NCI-H1048 (cell line): ENCODE results near the gene VAV2.

Experiments used
- DNase-seq: peaks from one replicate; lab custom pipeline; 2025; lab: John Stamatoyannopoulos, UW

Gene VAV2

DNA sequence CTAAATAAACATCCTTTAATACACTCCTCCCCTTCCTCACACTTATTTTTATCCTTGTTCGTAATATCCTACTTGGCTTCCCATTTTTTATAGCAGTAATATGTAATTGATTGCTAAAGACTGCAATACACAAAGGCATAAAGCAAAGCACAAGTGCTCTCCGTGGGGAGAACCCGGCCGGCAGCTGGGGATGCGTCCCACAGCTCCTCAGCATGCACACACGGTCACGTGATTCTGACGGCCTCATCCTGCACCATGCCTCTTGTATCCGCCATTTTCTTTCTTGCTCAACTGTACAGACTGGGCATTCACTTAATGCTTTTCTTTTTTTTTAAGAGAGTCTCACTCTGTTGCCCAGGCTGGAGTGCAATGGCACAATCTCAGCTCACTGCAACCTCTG lies 36.0 kb upstream of the VAV2 start:
- DNase-seq: no peak

- no peak for DNase-seq
Measured at GRCh38 chr9:134027561-134027960, 35.4 kb upstream of the VAV2 start.

DNA sequence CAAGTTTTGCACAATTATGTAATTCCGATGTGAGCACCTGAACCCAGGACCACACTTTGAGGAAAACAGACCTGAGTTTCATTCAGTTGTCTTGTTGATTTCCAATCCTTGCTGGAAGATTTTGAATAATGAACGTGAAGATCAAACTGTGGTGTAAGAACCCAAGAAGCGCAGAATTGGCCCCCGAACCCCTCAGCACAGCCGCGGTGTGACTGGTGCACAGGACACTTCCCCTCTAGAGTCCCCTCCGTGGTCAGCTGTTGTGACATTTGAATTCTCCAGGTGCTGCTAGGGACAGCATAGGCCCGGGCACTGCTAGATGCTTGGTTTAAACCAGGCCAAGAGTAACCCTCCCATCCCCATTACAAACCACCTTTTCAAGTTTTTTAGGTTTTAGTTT lies 34.9 kb upstream of the VAV2 start:
- DNase-seq: no peak

DNA sequence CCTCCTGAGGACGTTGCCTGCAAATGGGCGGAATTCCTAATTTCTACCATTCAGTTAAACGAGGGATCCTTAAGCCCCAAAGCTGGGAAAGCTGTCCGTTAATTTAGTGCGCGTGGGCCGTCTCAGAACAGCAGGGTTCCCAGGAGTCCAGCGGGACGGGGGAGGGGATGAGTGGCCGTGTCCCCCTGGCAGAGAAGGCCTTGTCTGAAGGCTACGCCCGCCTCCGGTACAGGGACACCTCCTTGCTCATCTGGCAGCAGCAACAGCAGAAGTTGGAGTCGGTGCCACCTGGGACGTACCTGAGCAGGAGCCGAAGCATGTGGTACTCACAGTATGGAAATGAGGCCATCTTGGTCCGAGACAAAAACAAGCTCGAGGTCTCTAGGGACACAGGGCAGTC lies 34.5 kb upstream of the VAV2 start:
- DNase-seq: no peak

- no peak for DNase-seq
Measured at GRCh38 chr9:134025606-134026541, 33.8 kb upstream of the VAV2 start.

- DNase-seq: peak; percentile 85
Measured at GRCh38 chr9:134024828-134025605, 32.9 kb upstream of the VAV2 start, which contains the start of gene BRD3OS. Gene BRD3OS (plus strand): TSS chr9:134025481. CDS start chr9:134026748, 1,267 bp downstream.

DNA sequence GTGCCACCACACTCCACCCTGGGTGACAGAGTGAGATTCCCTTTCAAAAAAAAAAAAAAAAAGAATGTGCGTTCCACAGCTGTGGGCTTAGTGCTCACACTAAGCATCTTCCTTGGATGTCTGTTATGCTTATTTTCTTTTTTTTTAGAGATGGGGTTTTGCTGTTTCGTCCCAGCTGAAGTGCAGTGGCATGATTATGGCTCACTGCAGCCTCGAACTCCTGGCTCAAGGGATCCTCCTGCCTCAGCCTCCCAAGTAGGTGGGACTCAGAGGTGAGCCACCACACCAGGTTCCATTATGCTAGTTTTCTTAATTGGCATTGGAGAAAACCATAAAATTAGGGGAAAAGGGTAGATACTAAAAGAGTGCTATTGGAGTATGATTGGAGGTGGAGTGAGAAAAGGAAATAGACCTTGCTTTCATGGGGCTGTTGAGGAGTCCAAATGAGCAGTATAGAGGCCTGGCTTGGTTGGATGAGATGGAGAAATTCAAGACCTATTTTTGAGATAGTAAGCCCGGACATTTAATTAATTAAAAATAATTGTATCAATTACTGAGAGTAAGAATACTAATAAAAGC lies 32.2 kb upstream of the VAV2 start:
- no peak for DNase-seq

DNA sequence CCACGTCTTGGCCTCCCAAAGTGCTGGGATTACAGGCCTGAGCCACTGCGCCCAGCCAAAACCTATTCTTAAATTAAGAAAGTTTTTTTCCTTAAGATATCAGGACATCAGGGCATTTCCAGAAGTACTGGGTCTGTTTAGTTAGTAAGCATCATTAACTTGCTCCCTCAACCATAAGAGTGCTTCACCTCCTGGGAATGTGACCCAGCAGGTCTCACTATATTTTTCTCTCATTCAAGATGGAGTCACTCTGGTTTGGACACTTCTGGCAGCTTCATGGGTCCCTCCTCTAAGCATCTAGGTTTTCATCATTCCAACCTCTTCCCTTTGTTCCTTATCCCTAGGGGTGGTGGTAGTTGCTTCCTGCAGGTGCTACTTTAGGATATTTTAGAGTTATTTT lies 22.8 kb upstream of the VAV2 start:
- DNase-seq: no peak

DNA sequence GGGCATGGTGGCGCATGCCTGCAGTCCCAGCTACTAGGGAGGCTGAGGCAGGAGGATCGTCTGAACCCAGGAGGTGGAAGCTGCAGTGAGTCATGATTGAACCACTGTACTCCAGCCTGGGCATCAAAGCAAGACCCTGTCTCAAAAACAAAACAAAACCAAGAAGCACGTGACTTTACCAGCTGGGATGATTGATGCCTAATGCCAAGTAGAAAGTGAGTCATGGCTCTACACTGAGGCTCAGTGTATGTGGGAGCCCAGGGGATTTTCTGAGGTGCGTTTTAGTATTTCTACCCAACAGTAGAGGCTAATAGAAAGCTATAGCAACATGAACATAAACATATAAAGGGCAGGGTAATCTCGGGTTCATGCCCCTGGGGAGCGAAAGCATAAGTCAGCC lies 19.3 kb upstream of the VAV2 start:
- DNase-seq: no peak

GRCh38 chr9:134010310-134011173 lies 18.4 kb upstream of the VAV2 start:
- DNase-seq: no peak

DNA sequence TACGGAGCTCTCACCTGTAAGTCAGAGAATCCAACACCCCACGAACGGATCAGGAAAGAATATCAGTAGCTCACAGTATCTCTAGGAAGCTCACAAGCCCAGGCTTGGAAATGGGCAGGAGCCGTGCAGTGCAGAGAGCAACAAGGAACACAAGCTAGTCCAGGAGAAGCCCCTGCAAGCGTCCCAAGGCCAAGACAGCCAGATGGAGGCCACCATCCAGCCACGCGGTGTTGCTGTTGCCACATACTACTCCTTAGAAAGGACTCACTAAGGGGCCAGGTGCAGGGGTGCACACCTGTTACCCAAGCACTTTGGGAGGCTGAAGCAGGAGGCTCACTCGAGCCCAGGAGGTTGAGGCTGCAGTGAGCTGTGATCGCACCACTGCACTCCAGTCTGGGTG lies 15.4 kb upstream of the VAV2 start:
- no peak for DNase-seq

DNA sequence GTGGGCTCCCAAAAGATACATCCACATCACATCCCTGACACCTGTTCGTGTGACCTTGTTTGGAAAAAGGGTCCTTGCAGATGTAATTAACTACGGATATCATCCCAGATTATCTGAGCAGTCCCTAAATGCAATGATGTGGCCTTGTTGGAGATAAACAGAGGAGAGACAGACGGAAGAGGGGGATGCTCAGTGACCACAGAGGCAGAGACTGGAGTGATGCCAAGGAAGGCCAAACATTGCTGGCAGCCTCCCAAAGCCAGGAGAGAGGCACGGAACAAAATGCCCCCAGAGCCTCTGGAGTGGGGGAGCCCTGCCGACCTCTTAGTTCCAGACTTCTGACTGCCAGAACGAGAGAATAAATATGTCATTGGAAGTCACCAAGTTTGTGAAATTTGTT lies 15.0 kb upstream of the VAV2 start:
- no peak for DNase-seq

GRCh38 chr9:134005381-134005780 lies 13.3 kb upstream of the VAV2 start:
- no peak for DNase-seq

DNA sequence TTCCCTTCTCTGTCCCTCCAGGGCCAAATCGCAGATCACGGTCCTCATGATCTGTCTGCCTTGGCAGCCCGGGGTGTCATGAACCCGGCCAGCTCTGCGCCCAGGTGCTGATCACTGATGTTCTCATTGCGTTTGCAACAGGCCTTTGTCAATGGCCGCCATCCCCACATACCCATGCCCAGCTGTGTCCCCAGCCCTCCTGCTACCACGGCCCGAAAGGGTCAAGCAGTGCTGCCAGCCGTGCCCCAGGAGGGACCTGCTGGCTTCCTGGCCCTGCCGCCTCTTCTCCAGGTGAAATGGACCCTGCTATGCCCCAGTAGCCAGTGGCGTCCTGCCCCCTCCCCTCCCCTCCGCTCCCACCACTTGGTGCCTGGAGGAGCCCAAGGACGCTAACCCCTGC lies 12.8 kb upstream of the VAV2 start:
- DNase-seq: no peak

DNA sequence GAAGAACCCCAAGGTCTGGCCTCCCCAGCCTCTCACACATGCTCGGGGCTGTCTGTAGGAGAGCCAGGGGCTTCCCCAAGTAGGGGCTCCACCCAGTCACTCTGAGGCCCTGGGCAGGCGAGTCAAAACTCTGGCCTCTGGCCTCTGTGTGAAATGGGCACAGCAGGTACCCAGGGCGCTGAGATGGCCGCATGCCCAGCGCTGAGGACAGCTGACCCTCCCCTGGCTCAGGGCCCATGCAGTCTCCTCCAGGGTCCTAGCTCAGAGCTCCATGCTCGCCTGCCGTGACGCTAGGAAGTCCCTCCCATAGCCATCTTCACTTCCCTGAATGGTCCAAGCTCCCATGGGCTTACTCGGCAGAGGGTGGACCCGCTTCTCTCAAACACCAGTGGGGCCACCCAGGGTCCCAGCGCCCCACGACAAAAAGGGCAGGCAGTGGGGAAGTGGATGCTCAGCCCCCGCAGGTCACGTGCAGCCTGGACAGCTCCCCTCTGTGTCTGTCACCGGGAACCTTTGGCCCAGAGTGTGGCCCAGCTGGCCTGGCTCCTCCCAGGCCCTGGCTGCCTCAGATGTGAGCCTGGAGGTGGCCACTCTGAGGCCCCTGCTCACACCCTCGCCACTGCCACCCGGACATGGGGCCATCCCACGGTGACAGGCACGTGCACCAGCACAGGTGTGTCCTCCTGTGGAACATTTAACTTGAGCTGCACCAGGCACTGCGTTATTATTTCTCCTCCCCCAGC lies 12.2 kb upstream of the VAV2 start:
- no peak for DNase-seq

DNA sequence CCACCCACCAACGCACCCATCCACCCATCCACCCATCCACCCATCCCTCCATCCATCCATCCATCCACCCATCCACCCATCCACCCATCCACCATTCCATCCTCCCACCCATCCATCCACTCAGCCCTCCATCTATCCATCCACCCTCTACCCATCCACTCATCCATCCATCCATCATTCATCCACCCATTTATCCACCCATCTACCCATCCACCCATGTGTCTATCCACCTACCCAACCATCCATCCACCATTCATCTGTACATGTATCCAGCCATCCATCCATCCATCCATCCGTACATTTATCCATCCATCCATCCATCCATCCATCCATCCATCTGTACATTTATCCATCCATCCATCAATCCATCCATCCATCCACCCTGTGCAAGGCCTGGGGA lies 11.1 kb upstream of the VAV2 start:
- no peak for DNase-seq

GRCh38 chr9:134002796-134003195 lies 10.7 kb upstream of the VAV2 start:
- no peak for DNase-seq

DNA sequence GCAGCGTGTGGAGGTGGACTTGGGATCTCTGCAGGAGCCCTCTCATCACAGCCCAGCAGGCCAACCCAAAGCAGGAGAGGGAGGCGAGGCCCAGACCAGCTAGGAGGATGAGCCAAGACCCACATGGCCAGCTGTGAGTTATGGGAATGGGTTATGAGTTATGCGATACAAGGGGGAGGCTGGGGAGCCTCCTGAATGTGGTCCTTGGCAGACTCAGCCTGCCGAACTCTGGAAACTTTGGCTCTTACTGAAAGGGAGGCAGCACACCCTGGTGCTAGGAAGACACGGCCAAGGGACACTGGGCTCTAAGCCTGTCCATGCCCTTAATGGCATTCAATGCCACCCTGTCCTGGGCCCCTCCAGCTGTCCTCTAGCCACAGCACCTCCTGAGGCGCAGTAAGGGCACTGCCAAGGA lies 7.7 kb upstream of the VAV2 start:
- no peak for DNase-seq

GRCh38 chr9:133998915-133999595 lies 6.9 kb upstream of the VAV2 start:
- DNase-seq: no peak

DNA sequence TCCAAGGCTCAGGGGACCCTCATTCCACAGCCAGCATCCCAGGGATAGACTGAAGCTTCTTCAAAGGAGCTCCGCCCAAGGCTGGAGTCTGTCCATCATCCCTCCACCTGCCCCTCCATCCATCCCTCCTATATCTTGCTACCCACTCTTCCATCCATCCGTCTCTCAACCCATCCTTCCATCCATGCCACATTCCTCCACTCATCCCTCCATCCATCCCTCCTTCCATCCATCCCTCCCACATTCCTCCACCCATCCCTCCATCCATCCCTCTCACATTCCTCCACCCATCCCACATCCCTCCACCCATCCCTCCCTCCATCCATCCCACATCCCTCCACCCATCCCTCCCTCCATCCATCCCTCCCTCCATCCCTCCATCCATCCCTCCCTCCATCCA lies 5.5 kb upstream of the VAV2 start:
- DNase-seq: no peak
